ENCODE measurements around the gene CYB561. TPM values are rescaled to one million over a fixed set of nuclear protein-coding genes. Genes with fewer than 3 reads are reported as not detected.

The CYB561 gene
- total and polyA plus RNA-seq, 4 donors: 7.1 to 31.6 (median 15.4) TPM

DNA sequence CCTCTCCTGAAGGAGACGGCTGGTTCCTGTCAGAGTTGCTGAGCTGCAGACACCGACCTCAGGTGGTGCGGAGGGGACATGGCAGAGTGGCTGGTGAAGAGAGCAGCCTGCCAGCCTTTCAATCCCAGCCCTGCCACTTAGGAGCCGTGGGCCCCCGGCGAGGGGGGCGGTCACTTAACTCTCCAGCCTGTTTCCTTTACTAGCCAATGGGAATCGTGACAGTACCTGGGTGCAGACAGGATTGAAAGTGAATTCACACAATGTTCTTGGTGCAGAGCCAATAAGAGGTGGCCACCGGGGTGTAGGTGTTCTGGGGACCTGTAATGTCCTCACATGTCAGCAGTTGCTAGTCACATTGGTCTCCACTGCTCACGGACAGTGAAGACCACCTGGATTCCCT lies 44.2 kb upstream of the CYB561 start:
- H3K36me3 ChIP-seq (ENCODE audit: control insufficient read depth in 1 of 2, insufficient read depth in 2 of 2, low read length in 1 of 2): no peaks in the 10 kb centered on the region
- WGBS, 2 donors: 60% methylated on average over 10 of the region's 10 CpGs
- H3K27me3 ChIP-seq (ENCODE audit: control insufficient read depth in 1 of 2, insufficient read depth in 2 of 2, low read length in 1 of 2): no peaks in the 10 kb centered on the region
- ATAC-seq (ENCODE audit: low FRiP score) (no peak), DNase-seq (no peak)
- H3K4me1 ChIP-seq (ENCODE audit: control insufficient read depth in 1 of 2, insufficient read depth in 2 of 2, low read length in 2 of 2): no peaks in the 10 kb centered on the region
- H3K9me3 ChIP-seq (ENCODE audit: control insufficient read depth, low read length): no peaks in the 10 kb centered on the region
- intact Hi-C loops (cut with DNase I): no loop called here
- no peak overlapping the region for H3K27ac ChIP-seq (ENCODE audit: low read depth in 1 of 2, low read length in 2 of 2)
- no peak overlapping the region for H3K4me3 ChIP-seq (ENCODE audit: low read length in 2 of 2)

DNA sequence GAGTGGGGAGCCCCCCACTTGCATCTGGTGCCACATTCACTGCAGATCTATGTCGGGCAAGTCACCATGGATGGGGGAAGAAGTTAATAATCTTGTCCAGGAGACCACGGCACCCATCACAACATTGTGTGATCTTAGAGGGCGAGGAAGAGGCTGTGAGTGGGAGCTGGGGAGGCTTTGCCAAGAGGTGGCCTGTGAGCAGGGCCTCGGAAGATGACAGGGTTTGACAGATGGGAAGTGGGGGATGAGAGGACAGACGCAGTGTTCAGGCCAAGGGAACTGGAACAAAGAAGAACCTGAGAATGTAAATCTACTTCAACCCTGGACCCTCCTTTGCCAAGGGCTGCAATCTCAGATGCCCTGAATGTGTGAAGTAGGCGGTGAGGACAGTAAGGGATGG lies 43.2 kb upstream of the CYB561 start:
- 81 to 85% methylated on average over 6 of the region's 6 CpGs for WGBS, 2 donors
- intact Hi-C loops (cut with DNase I): no loop called here
- H3K4me1 ChIP-seq (ENCODE audit: control insufficient read depth in 1 of 2, insufficient read depth in 2 of 2, low read length in 2 of 2): no peaks in the 10 kb centered on the region
- ATAC-seq (ENCODE audit: low FRiP score) (no peak), DNase-seq (no peak)
- no peaks in the 10 kb centered on the region for H3K9me3 ChIP-seq (ENCODE audit: control insufficient read depth, low read length)
- H3K27me3 ChIP-seq (ENCODE audit: control insufficient read depth in 1 of 2, insufficient read depth in 2 of 2, low read length in 1 of 2): no peaks in the 10 kb centered on the region
- no peak overlapping the region for H3K27ac ChIP-seq (ENCODE audit: low read depth in 1 of 2, low read length in 2 of 2)
- H3K36me3 ChIP-seq (ENCODE audit: control insufficient read depth in 1 of 2, insufficient read depth in 2 of 2, low read length in 1 of 2): no peaks in the 10 kb centered on the region
- H3K4me3 ChIP-seq (ENCODE audit: low read length in 2 of 2): no peak overlapping the region

DNA sequence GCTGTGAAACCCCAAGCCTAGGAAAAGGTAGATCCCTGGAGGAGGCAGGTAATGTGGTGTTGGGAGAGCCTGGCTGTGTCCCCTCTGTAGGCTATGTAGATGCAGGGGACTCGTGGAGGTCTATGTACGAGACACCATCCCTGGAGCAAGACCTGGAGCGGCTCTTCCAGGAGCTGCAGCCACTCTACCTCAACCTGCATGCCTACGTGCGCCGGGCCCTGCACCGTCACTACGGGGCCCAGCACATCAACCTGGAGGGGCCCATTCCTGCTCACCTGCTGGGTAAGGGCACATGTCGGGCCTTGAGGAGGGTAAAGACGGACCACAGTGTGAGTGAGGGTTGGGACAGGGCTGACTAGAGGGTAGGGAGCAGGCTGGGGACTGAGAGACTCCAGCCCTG lies 42.7 kb upstream of the CYB561 start:
- Histone ChIP-seq H3K9me3 (ENCODE audit: control insufficient read depth, low read length) (no peaks in the 10 kb centered on the region), H3K36me3 (ENCODE audit: control insufficient read depth in 1 of 2, insufficient read depth in 2 of 2, low read length in 1 of 2) (no peaks in the 10 kb centered on the region), H3K27me3 (ENCODE audit: control insufficient read depth in 1 of 2, insufficient read depth in 2 of 2, low read length in 1 of 2) (no peaks in the 10 kb centered on the region), H3K4me1 (ENCODE audit: control insufficient read depth in 1 of 2, insufficient read depth in 2 of 2, low read length in 2 of 2) (no peaks in the 10 kb centered on the region), H3K27ac (ENCODE audit: low read depth in 1 of 2, low read length in 2 of 2) (no peak overlapping the region), H3K4me3 (ENCODE audit: low read length in 2 of 2) (no peak overlapping the region)
- WGBS, 2 donors: 92 to 93% methylated on average over 10 of the region's 10 CpGs
- intact Hi-C loops (cut with DNase I): no loop called here
- no peak for ATAC-seq (ENCODE audit: low FRiP score)
- DNase-seq: peak in 1 of 2 donors; percentile 43

DNA sequence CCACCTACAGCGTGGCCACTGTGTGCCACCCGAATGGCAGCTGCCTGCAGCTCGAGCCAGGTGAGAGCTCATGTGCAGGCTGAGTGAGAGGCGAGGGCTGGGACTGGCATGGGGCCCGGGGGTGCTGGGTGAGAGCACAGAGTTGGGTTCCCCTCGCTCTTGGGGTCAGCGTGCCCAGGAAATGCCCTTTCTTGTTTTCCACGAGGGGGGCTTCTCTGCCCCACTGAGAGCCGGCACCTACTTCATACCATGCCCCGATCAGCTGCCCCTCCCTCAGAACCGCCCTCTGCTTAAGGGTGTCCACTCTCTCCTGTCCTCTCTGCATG lies 40.9 kb upstream of the CYB561 start:
- ATAC-seq (ENCODE audit: low FRiP score) (no peak), DNase-seq (peak in 1 of 2 donors; percentile 61)
- Histone ChIP-seq H3K36me3 (ENCODE audit: control insufficient read depth in 1 of 2, insufficient read depth in 2 of 2, low read length in 1 of 2) (no peaks in the 10 kb centered on the region), H3K9me3 (ENCODE audit: control insufficient read depth, low read length) (no peaks in the 10 kb centered on the region), H3K27me3 (ENCODE audit: control insufficient read depth in 1 of 2, insufficient read depth in 2 of 2, low read length in 1 of 2) (no peaks in the 10 kb centered on the region), H3K4me1 (ENCODE audit: control insufficient read depth in 1 of 2, insufficient read depth in 2 of 2, low read length in 2 of 2) (no peaks in the 10 kb centered on the region), H3K27ac (ENCODE audit: low read depth in 1 of 2, low read length in 2 of 2) (no peak overlapping the region), H3K4me3 (ENCODE audit: low read length in 2 of 2) (no peak overlapping the region)
- intact Hi-C loops (cut with DNase I): no loop called here
- 90 to 91% methylated on average over 11 of the region's 11 CpGs for WGBS, 2 donors

DNA sequence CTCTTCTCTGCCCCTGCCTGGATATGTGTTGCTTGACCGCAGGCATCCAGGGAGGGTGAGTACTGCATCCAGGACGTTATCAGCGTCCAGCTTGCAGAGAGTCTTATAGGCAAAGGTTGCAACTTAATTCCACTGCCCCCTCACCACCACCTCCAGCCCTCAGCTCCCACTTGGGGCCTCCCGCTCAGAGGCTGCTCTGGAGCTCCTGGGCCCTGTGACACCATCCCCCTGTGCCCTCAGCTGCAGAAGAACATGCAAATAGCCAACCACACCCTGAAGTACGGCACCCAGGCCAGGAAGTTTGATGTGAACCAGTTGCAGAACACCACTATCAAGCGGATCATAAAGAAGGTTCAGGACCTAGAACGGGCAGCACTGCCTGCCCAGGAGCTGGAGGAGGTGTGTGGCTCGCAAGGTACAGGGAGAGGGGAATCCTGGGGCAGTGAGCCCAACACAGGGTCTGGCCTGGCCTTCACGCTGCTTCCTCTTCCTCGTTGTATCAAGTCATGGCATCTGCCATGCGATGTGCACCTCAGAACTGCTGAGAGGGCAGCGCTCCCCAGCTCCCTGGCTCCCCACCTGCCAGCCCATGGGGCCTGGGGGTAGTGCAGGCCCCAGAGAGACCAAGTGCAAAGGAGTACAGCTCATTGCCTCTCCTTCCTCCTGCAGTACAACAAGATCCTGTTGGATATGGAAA lies 40.4 kb upstream of the CYB561 start:
- DNase-seq: peak in 1 of 2 donors; percentile 21
- ATAC-seq (ENCODE audit: low FRiP score): no peak
- 80 to 85% methylated on average over 12 of the region's 12 CpGs for WGBS, 2 donors
- H3K4me1 ChIP-seq (ENCODE audit: control insufficient read depth in 1 of 2, insufficient read depth in 2 of 2, low read length in 2 of 2): no peaks in the 10 kb centered on the region
- H3K9me3 ChIP-seq (ENCODE audit: control insufficient read depth, low read length): no peaks in the 10 kb centered on the region
- intact Hi-C loops (cut with DNase I): no loop called here
- H3K4me3 ChIP-seq (ENCODE audit: low read length in 2 of 2): no peak overlapping the region
- no peaks in the 10 kb centered on the region for H3K36me3 ChIP-seq (ENCODE audit: control insufficient read depth in 1 of 2, insufficient read depth in 2 of 2, low read length in 1 of 2)
- no peaks in the 10 kb centered on the region for H3K27me3 ChIP-seq (ENCODE audit: control insufficient read depth in 1 of 2, insufficient read depth in 2 of 2, low read length in 1 of 2)
- no peak overlapping the region for H3K27ac ChIP-seq (ENCODE audit: low read depth in 1 of 2, low read length in 2 of 2)

DNA sequence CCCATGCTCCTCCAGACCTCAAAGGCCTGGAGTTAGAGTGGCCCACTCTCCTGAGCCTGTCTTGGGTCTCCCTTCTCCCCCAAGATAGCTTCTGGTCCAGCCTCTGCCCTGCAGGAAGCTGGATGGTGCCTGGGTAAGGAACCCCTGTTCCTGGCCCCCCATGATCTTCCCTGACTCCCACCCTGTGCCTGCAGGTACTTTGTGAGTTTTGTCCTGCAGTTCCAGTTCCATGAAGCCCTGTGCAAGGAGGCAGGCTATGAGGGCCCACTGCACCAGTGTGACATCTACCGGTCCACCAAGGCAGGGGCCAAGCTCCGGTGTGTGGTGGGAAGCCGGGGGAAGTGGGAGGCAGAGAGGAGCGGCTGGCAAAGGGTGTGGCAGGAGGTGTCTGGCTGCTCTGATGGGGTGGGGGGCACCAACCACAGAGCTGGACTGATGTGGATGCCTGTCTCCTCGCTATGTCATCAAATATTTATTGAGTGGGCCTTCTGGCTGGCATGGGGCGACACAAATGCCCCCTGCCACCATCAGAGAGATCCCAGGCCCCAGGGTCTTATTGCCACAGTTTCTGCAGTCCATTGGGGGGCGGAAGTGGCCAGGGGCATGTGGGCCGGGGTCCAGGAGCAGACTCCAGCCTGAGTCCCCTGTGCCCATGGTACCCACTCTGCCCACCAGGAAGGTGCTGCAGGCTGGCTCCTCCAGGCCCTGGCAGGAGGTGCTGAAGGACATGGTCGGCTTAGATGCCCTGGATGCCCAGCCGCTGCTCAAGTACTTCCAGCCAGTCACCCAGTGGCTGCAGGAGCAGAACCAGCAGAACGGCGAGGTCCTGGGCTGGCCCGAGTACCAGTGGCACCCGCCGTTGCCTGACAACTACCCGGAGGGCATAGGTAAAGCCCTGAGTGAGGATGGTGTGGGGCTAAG lies 37.8 kb upstream of the CYB561 start:
- H3K27ac ChIP-seq (ENCODE audit: low read depth in 1 of 2, low read length in 2 of 2): no peak overlapping the region
- WGBS, 2 donors: 94% methylated on average over 16 of the region's 16 CpGs
- no peak overlapping the region for H3K4me3 ChIP-seq (ENCODE audit: low read length in 2 of 2)
- DNase-seq (peak in 1 of 2 donors; percentile 51), ATAC-seq (ENCODE audit: low FRiP score) (no peak)
- intact Hi-C loops (cut with DNase I): no loop called here
- no peaks in the 10 kb centered on the region for H3K27me3 ChIP-seq (ENCODE audit: control insufficient read depth in 1 of 2, insufficient read depth in 2 of 2, low read length in 1 of 2)
- H3K36me3 ChIP-seq (ENCODE audit: control insufficient read depth in 1 of 2, insufficient read depth in 2 of 2, low read length in 1 of 2): no peaks in the 10 kb centered on the region
- no peaks in the 10 kb centered on the region for H3K9me3 ChIP-seq (ENCODE audit: control insufficient read depth, low read length)
- H3K4me1 ChIP-seq (ENCODE audit: control insufficient read depth in 1 of 2, insufficient read depth in 2 of 2, low read length in 2 of 2): no peaks in the 10 kb centered on the region

DNA sequence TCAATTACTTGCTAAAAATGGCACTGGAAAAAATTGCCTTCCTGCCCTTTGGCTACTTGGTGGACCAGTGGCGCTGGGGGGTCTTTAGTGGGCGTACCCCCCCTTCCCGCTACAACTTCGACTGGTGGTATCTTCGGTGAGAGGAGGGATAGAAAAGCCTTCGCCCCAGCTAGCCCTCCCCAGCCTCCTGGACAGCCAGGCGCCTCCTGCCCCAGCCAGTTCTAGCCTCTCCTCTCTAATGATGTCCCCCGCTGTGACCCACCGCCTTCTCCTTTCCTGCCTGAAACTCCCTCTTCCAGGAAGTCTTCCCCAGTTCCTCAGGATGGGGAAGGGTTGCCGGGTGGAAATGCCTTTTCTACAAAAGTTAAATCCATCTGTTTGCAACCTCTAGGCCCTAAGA lies 36.9 kb upstream of the CYB561 start:
- no peaks in the 10 kb centered on the region for H3K9me3 ChIP-seq (ENCODE audit: control insufficient read depth, low read length)
- no peaks in the 10 kb centered on the region for H3K27me3 ChIP-seq (ENCODE audit: control insufficient read depth in 1 of 2, insufficient read depth in 2 of 2, low read length in 1 of 2)
- H3K4me3 ChIP-seq (ENCODE audit: low read length in 2 of 2): no peak overlapping the region
- H3K36me3 ChIP-seq (ENCODE audit: control insufficient read depth in 1 of 2, insufficient read depth in 2 of 2, low read length in 1 of 2): no peaks in the 10 kb centered on the region
- no peaks in the 10 kb centered on the region for H3K4me1 ChIP-seq (ENCODE audit: control insufficient read depth in 1 of 2, insufficient read depth in 2 of 2, low read length in 2 of 2)
- H3K27ac ChIP-seq (ENCODE audit: low read depth in 1 of 2, low read length in 2 of 2): no peak overlapping the region
- peak in 1 of 2 donors; percentile 40 for DNase-seq
- WGBS, 2 donors: 91 to 93% methylated on average over 10 of the region's 10 CpGs
- intact Hi-C loops (cut with DNase I): no loop called here
- ATAC-seq (ENCODE audit: low FRiP score): no peak

DNA sequence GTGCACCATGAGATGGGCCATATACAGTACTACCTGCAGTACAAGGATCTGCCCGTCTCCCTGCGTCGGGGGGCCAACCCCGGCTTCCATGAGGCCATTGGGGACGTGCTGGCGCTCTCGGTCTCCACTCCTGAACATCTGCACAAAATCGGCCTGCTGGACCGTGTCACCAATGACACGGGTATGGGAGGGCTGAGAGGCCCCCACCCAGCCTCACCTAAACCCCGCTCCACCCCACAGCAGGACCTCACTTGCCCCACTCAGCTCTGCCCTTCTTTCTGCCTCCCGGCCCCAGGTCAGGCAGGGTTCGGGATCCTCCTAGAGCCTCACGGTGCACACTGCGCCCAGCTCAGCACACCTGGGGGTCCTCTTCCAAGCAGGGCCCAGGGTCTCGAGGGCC lies 36.4 kb upstream of the CYB561 start:
- no peaks in the 10 kb centered on the region for H3K27me3 ChIP-seq (ENCODE audit: control insufficient read depth in 1 of 2, insufficient read depth in 2 of 2, low read length in 1 of 2)

DNA sequence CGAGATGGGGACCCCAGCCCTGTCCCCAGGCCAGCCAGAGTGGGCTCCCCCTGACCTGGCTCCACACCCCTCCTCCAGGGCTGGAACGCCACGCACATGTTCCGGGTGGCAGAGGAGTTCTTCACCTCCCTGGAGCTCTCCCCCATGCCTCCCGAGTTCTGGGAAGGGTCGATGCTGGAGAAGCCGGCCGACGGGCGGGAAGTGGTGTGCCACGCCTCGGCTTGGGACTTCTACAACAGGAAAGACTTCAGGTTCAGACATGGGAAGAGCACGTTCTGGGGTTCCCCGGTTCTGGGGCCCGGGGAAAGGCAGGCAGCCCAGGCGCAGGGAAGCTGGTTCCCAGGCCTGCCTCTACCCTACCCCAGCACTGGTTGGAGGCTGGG lies 35.4 kb upstream of the CYB561 start:
- WGBS, 2 donors: 90% methylated on average over 16 of the region's 16 CpGs
- no peaks in the 10 kb centered on the region for H3K36me3 ChIP-seq (ENCODE audit: control insufficient read depth in 1 of 2, insufficient read depth in 2 of 2, low read length in 1 of 2)
- no peak for ATAC-seq (ENCODE audit: low FRiP score)
- H3K9me3 ChIP-seq (ENCODE audit: control insufficient read depth, low read length): no peaks in the 10 kb centered on the region
- intact Hi-C loops (cut with DNase I): no loop called here
- H3K4me1 ChIP-seq (ENCODE audit: control insufficient read depth in 1 of 2, insufficient read depth in 2 of 2, low read length in 2 of 2): no peaks in the 10 kb centered on the region
- H3K4me3 ChIP-seq (ENCODE audit: low read length in 2 of 2): no peak overlapping the region
- no peak overlapping the region for H3K27ac ChIP-seq (ENCODE audit: low read depth in 1 of 2, low read length in 2 of 2)
- no peaks in the 10 kb centered on the region for H3K27me3 ChIP-seq (ENCODE audit: control insufficient read depth in 1 of 2, insufficient read depth in 2 of 2, low read length in 1 of 2)
- no peak for DNase-seq

More for the DNA sequence above, 36.4 kb upstream of the CYB561 start:
- ATAC-seq (ENCODE audit: low FRiP score) (no peak), DNase-seq (peak in 1 of 2 donors; percentile 55)
- Histone ChIP-seq H3K4me1 (ENCODE audit: control insufficient read depth in 1 of 2, insufficient read depth in 2 of 2, low read length in 2 of 2) (no peaks in the 10 kb centered on the region), H3K4me3 (ENCODE audit: low read length in 2 of 2) (no peak overlapping the region), H3K36me3 (ENCODE audit: control insufficient read depth in 1 of 2, insufficient read depth in 2 of 2, low read length in 1 of 2) (no peaks in the 10 kb centered on the region), H3K9me3 (ENCODE audit: control insufficient read depth, low read length) (no peaks in the 10 kb centered on the region), H3K27ac (ENCODE audit: low read depth in 1 of 2, low read length in 2 of 2) (no peak overlapping the region)
- intact Hi-C loops (cut with DNase I): no loop called here
- 89 to 90% methylated on average over 16 of the region's 16 CpGs for WGBS, 2 donors

Measured in aorta (tissue), 5 donors.